ENCODE measurements around the gene TRAP1.

Gene TRAP1

DNA sequence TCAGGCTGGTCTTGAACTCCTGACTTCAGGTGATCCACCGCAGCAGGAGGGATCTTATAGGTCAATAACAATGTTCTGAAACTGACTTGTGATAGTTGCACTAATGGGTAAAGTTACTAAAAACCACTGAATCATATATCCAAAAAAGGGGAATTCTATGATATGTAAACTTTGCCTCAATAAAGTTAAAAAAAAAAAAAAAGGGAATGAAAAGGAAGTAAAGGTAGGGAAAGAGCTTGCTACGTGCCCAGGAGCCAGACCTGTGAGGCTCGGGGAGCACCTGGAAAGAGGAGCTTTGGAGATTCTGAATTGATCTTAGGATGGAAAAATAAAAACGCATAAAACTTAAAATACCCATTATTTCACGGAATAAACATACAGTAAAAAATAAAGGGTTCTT, 20.8 kb upstream of the TRAP1 start:
- DNase-seq (ENCODE audit: low spot score) = no peak
- TF ChIP-seq, protein P1, sequence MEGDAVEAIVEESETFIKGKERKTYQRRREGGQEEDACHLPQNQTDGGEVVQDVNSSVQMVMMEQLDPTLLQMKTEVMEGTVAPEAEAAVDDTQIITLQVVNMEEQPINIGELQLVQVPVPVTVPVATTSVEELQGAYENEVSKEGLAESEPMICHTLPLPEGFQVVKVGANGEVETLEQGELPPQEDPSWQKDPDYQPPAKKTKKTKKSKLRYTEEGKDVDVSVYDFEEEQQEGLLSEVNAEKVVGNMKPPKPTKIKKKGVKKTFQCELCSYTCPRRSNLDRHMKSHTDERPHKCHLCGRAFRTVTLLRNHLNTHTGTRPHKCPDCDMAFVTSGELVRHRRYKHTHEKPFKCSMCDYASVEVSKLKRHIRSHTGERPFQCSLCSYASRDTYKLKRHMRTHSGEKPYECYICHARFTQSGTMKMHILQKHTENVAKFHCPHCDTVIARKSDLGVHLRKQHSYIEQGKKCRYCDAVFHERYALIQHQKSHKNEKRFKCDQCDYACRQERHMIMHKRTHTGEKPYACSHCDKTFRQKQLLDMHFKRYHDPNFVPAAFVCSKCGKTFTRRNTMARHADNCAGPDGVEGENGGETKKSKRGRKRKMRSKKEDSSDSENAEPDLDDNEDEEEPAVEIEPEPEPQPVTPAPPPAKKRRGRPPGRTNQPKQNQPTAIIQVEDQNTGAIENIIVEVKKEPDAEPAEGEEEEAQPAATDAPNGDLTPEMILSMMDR (IDR thresholded peaks at IDR 0.05) = no peak
- H3K4me3 ChIP-seq = no peak overlapping the region
- no peak overlapping the region for H3K27ac ChIP-seq

DNA sequence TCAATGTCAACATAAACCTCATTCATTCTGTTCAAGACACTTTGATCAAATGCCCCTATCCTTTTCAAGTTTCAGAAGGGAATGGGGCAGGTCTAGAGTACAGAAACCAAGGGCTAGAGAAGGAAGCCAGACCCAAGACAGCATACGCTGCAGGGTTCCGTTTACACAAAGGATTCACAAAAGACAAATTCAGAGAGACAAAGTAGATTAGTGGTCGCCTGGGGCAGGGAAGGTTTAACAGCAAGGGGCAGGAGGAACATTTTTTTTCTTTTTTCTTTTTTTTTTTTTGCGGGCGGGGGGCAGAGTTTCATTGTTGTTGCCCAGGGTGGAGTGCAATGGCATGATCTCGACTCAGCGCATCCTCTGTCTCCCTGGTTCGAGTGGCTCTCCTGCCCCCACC, 19.9 kb upstream of the TRAP1 start:
- no peak overlapping the region for H3K4me3 ChIP-seq
- TF ChIP-seq, protein P1 (IDR thresholded peaks at IDR 0.05) = no peak
- DNase-seq (ENCODE audit: low spot score) = no peak
- H3K27ac ChIP-seq = no peak overlapping the region

GRCh38 chr16:3736116-3736515, 18.8 kb upstream of the TRAP1 start:
- Histone ChIP-seq H3K4me3 (no peak overlapping the region), H3K27ac (no peak overlapping the region)
- DNase-seq (ENCODE audit: low spot score) = no peak
- TF ChIP-seq, protein P1 (IDR thresholded peaks at IDR 0.05) = no peak

- DNase-seq (ENCODE audit: low spot score) = no peak
- H3K4me3 ChIP-seq = no peak overlapping the region
- TF ChIP-seq, protein P1 (IDR thresholded peaks at IDR 0.05) = no peak
- H3K27ac ChIP-seq = no peak overlapping the region
Measured at GRCh38 chr16:3735541-3735940, 18.2 kb upstream of the TRAP1 start.

DNA sequence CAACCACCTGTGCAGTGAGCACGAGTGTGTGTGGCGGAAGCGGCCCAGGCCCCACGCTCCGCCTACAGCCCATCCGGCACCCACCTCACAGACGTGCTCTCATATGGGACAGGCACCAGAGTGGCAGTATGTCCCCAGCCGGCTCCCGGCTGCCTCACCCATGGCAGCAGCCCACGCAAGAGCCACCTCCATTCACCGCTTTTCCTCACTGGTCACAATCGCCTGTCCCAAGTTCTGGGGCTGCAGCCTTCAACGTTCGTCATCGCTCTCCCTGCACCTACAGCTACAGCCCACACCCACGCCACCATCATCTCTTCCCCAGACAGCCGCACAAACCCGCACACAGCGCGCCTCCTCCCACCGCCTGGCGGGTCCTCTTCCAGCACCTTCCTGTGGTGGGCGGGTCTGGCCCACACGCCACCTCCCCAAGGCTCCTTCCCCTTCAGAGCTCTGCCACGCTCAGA, 17.5 kb upstream of the TRAP1 start:
- no peak for DNase-seq (ENCODE audit: low spot score)
- TF ChIP-seq, protein P1 (IDR thresholded peaks at IDR 0.05) = no peak
- H3K27ac ChIP-seq = no peak overlapping the region

GRCh38 chr16:3734084-3734757, 16.9 kb upstream of the TRAP1 start:
- Histone ChIP-seq H3K27ac (no peak overlapping the region), H3K4me3 (no peak overlapping the region)
- DNase-seq (ENCODE audit: low spot score) = no peak
- TF ChIP-seq, protein P1 (IDR thresholded peaks at IDR 0.05) = no peak

More for the DNA sequence above, 17.5 kb upstream of the TRAP1 start:
- H3K4me3 ChIP-seq = no peak overlapping the region

DNA sequence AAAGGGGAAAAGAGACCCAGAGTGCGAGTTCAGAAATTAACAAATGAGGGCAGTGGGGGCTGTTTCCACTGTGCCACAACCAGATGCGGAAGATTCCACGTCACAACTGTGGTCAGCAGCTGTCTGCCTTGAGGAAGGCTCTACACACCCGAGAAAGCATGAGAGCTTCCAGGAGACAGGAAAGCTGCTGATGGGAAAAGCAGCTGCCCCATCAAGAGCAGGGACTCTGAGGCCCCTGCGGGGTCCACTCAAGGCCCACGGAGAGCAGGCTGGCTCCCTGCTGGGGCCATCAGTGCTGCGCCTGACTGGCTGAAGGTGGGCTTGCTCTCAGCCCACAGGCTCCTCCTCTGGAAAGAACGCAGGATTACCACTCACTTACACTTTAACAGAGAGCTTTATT, 14.8 kb upstream of the TRAP1 start:
- no peak for DNase-seq (ENCODE audit: low spot score)
- TF ChIP-seq, protein P1 (IDR thresholded peaks at IDR 0.05) = no peak
- no peak overlapping the region for H3K27ac ChIP-seq
- H3K4me3 ChIP-seq = no peak overlapping the region
